Vagina (tissue), 2 donors: Measurements from ENCODE around the gene GABBR1.

ENCODE experiments used
- CTCF ChIP-seq, 3 experiments: fragments of 450-650 bp in 2 of 3; fragments of 200-600 bp in 1 of 3; sonication (generic) in 1 of 3; IDR thresholded peaks; one replicate each; pipeline ENCODE4 v1.5.1; 2017 to 2019; ENCODE audit warnings: antibody characterized with exemption in 3 of 3, mild to moderate bottlenecking in 2 of 3, moderate library complexity in 2 of 3
- POLR2A ChIP-seq, 2 donors: fragments of 450-650 bp; IDR thresholded peaks; one replicate each; pipeline ENCODE4 v1.6.1; 2017; ENCODE audit warnings: antibody characterized with exemption in 2 of 2, mild to moderate bottlenecking in 2 of 2, moderate library complexity in 2 of 2
- POLR2AphosphoS5 ChIP-seq, 2 donors: sonication (generic); formaldehyde crosslinking; IDR thresholded peaks; one replicate each; pipeline ENCODE4 v1.9.0; 2017; ENCODE audit warnings: antibody characterized with exemption in 2 of 2, mild to moderate bottlenecking in 2 of 2, low read depth in 1 of 2; ENCODE audit not compliant: insufficient read depth in 1 of 2

GRCh38 chr6:29667158-29667557 lies 34.2 kb upstream of the GABBR1 start:
- no peak for TF ChIP-seq CTCF (IDR thresholded peaks at IDR 0.05)
- no peak for TF ChIP-seq POLR2A (IDR thresholded peaks at IDR 0.05)
- no peak for TF ChIP-seq POLR2AphosphoS5 (IDR thresholded peaks at IDR 0.05; ENCODE audit: insufficient read depth in 1 of 2, low read depth in 1 of 2)
